Pons (tissue), 1 donor: ENCODE measurements around the gene RNPS1.
"Not testable (repeated sequence)": the region's sequence is repeated elsewhere in the genome, so short reads cannot be mapped to it uniquely, and the experiment has no call there.

Source experiments
- DNase-seq: peaks from one replicate; pipeline ENCODE4 v3.0.0-alpha.2; 2016; ENCODE audit warnings: low spot score

The RNPS1 gene

DNA sequence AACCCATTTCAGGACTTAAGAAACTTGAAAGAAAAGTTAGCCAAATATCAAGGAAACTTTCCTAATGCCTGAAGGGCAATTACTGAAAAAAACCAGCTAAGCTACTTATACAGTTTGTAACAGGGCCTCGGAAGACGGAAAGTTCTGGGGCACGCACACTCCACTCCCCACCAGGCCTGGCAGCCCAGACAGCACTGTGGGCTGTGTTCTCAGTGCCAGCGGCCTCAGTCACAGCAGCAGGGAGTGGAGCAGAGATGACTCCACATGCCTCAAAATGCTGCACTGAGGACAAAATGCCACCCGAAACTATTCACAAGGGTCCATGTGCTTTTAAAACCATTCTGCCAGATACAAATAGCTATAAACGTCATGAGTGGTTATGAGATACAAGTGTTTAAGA lies 10.2 kb downstream of the RNPS1 start:
- DNase-seq, result no peak

GRCh38 chr16:2256531-2257140 lies 11.3 kb downstream of the RNPS1 start:
- DNase-seq, result no peak

DNA sequence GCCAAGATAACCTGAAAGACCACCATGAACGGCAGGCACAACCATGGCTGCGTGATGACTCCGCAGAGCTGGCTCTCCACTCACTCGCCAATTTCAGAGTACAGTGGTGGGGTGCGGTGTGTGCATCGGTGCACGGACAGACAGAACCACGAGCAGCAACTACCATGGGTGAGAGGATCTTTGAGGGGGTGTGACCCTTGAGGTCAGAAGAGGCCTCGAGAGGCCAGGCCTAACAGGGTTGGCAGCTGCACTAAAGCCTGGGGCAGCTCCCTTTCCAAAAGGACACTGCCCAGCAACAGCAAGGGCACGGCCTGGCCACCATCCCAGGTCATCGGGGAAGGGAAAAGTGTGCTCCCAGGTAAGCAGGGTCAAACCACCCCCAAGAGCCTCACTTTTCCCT lies 14.6 kb downstream of the RNPS1 start:
- no peak for DNase-seq

DNA sequence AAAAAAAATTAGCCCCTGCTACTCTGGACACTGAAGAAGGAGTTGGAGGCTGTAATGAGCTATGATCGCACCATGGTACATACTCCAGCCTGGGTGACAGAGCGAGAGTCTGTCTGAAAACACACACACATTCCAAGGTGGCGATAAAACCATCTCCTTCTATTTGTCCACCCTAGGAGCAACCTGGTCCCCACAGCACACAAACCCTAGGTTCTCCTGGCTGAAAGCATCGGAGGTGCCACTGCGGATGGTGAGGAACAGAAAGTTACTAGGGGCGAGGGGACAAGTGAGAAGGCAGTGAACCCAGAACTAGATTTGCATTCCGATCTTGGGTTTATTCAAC lies 15.1 kb downstream of the RNPS1 start:
- no peak for DNase-seq

- peak; percentile 91 for DNase-seq
Observed at GRCh38 chr16:2251296-2252111, 16.4 kb downstream of the RNPS1 start, which contains the start of gene ECI1. Gene ECI1 (minus strand): TSS chr16:2251587. CDS start chr16:2251566, 21 bp downstream.

GRCh38 chr16:2250652-2251295 lies 17.2 kb downstream of the RNPS1 start:
- no peak for DNase-seq

DNA sequence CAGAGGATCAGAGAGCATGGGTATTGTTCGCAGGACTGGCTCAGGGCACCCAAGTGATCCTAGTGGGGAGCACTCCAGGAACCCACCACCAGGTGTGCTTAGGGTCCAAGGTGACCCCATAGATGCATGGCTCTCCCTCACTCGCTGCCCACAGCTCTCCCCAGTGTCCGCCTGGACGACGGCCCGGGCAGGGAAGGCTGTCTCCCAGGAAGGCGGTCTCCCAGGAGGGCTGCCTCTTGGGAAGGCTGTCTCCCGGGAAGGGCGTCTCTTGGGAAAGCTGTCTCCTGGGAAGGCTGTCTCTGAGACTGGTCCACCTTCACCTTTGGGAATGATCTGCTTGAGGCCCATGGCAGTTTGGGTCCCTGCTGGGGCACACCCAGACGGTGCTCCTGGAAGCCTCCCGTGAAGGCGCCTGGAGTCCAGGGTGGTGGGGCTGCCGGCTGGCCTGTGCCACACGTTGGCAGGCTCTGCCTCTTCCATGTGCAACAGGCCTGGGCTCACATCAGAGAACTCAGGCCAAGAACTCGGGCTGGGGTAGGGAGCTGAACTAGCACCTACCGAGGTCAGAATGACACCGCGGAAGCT lies 21.5 kb downstream of the RNPS1 start:
- no peak for DNase-seq

- no peak for DNase-seq
Observed at GRCh38 chr16:2244926-2245795, 22.8 kb downstream of the RNPS1 start.

DNA sequence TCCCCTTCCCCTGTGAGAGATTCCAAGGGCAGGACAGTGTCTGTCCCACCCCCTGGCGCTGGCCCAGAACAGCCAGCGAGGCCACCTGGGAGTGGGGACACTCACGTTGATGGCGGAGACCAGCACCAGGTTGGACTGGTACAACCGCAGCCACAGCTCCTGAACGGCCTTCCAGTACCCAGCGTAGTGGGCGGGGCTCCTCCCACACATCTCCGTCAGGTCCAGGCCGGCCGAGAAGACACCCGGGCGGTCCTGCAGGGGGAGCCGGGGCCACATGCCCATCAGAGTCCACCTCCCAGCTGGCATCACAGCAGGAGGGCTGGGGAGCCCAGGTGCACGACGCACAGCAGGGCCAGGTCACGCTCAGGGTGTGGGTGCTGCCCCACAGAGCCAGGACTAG lies 23.6 kb downstream of the RNPS1 start:
- DNase-seq, result no peak

GRCh38 chr16:2243781-2244180 lies 24.1 kb downstream of the RNPS1 start:
- DNase-seq, result no peak

DNA sequence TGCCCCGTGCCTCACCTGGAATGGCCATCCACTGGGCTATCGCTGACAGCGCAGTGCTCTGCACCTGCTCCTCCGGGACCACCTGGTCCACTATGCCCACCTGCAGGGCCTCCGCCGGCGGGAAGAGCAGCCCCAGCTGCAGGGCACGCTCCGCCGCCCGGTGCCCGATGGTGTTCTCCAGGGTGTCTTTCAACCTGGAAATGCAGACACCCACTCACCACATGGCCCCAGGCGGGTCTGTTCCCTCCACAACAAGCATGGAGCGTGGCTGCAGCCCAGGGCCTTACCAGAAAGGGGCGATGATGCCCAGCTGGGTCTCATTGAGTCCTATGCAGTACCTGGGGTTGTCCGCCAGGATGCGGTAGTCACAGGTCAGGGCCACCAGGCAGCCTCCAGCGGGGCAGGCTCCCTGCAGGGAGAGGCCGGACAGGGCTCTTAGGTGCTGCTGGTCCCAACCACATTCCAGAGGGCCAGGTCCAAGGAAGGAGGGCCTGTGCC lies 24.8 kb downstream of the RNPS1 start:
- DNase-seq, result no peak

GRCh38 chr16:2242598-2242997 lies 25.3 kb downstream of the RNPS1 start:
- no peak for DNase-seq

GRCh38 chr16:2240331-2240730 lies 27.6 kb downstream of the RNPS1 start:
- not testable (repeated sequence) for DNase-seq

DNA sequence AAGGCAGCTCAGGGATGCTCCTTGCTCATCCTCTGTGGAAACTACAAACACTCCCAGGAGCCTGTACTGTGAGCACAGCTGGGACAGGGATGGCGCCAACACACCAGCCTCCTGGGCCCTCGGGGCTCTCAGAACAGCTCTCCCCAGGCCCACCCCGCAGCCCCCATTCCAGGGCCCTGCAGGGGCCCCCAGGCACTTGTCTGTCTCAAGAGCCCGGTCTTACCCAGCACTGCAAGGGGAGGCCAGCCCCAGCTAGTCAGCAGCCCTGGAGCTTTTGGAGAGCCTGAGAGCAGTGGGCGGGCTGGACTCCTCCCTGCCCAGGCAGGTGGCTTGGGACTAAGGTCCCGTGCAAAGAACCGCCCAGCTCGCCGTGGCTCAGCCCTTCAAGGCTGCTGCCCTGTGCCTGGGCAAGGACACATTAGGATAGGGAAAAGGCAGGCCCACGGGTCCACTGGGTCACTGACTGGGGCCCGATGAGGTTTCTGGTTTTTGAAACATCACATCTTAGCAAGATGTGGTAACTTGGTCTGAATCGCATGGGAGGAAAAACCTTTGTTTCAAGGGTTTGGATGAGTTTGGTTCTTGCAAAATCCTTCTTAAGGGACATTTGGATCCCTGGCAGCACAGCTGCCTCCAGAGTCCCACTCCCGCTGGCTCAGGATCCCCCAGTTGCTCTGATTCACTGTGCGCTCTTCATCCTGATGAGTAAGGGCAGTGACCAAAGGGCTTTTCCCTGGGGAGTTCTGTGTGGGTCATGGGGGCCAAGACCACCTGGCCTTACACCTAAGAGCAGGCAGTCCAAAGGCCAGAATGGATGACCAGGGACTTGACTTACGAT lies 28.9 kb downstream of the RNPS1 start:
- DNase-seq, result no peak

- no peak for DNase-seq
Observed at GRCh38 chr16:2238150-2238837, 29.6 kb downstream of the RNPS1 start.

DNA sequence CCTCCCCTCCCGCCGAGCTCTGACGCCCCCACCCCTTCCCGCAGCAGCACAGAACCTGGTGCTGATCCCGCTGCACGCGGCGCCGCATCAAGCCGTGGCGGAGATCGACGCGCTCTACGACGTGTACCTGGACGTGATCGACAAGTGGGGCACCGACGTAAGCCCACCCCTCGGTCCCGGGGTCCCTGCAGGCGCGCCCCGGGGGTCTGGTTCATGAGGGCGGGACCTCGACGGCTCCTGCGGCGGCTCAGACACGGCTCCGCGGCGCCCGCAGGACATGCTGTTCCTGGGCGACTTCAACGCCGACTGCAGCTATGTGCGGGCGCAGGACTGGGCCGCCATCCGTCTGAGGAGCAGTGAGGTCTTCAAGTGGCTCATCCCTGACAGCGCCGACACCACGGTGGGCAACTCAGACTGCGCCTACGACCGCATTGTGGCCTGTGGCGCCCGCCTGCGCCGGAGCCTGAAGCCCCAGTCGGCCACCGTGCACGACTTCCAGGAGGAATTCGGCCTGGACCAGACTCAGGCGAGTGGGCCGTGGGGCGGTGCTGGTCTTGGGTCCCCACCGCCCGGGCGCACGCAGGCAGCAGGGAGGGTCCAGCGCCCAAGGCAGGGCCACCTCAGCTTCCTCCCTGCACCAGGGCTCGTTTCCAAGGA lies 30.3 kb downstream of the RNPS1 start:
- no peak for DNase-seq

GRCh38 chr16:2237102-2237482 lies 30.8 kb downstream of the RNPS1 start:
- DNase-seq, result no peak

DNA sequence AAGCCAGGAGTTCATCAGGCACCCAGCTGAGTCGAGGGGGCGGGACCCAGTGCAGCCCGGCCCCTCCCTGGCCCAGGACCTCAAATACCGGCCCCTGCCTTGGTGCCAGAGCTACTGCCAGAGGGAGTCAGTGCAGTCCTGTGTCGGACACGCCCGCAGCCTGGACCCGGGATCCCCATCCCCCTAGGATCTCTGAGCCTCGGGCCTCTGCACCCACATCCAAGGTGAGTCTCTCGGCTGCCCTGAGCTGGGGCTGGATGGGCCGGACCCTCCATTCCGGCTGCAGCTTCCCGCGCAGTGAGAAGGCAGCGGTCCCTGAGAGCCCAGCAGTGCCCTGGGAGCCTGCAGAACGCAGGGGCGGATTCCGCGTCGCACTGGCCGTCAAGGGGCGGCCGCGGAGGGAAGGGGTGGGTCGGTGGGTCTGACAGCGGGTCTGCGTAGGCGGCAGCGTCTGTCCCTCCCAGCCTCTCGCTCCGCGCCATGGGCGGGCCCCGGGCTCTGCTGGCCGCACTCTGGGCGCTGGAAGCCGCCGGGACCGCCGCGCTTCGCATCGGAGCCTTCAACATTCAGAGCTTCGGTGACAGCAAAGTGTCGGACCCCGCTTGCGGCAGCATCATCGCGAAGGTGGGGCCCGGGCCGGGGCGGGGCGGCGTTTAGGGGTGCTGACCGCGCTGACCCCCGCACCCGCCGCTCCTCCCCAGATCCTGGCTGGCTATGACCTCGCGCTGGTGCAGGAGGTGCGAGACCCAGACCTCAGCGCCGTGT lies 31.4 kb downstream of the RNPS1 start, which contains the start of gene DNASE1L2:
Gene DNASE1L2 (plus strand): TSS at position 108 of the 765 bp plus-strand sequence. CDS start 373 bp downstream, at position 481.
- DNase-seq, result no peak
